ENCODE measurements around the gene RAB3GAP2.

GRCh38 chr1:220170836-220171526 lies 101.3 kb downstream of the RAB3GAP2 start:
- TF ChIP-seq, protein P1, sequence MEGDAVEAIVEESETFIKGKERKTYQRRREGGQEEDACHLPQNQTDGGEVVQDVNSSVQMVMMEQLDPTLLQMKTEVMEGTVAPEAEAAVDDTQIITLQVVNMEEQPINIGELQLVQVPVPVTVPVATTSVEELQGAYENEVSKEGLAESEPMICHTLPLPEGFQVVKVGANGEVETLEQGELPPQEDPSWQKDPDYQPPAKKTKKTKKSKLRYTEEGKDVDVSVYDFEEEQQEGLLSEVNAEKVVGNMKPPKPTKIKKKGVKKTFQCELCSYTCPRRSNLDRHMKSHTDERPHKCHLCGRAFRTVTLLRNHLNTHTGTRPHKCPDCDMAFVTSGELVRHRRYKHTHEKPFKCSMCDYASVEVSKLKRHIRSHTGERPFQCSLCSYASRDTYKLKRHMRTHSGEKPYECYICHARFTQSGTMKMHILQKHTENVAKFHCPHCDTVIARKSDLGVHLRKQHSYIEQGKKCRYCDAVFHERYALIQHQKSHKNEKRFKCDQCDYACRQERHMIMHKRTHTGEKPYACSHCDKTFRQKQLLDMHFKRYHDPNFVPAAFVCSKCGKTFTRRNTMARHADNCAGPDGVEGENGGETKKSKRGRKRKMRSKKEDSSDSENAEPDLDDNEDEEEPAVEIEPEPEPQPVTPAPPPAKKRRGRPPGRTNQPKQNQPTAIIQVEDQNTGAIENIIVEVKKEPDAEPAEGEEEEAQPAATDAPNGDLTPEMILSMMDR (IDR thresholded peaks at IDR 0.05): no peak
- no peak for TF ChIP-seq POLR2A (IDR thresholded peaks at IDR 0.05)
